Heart left ventricle (tissue), 13 donors: Measurements from ENCODE around the gene SLC39A11.
"Not testable (repeated sequence)": the region's sequence is repeated elsewhere in the genome, so short reads cannot be mapped to it uniquely, and the experiment has no call there.

ENCODE experiments used
- CTCF ChIP-seq, 12 donors: fragments of 200-600 bp; sonication (generic) in 4 of 12; IDR thresholded peaks; one replicate each; pipeline versions ENCODE4 v1.5.0 to v1.8.0; 2018 to 2022; ENCODE audit warnings: antibody characterized with exemption in 12 of 12, mild to moderate bottlenecking in 5 of 12
- POLR2A ChIP-seq, 2 donors: fragments of 450-650 bp; IDR thresholded peaks; one replicate each; pipeline ENCODE4 v1.6.1; 2017; ENCODE audit warnings: antibody characterized with exemption in 2 of 2, mild to moderate bottlenecking in 2 of 2, moderate library complexity in 2 of 2
- donor health status: ischemic (EF 13 %, LVEDD 7.1; RV severe dilation, severe dysfunction).
- donor health status: DM: no; HTN: yes; CAD: no.
- donor health status: DM: no; HTN: no; CAD: no.
- donor health status: ischemic (EF 25% LVEDD 6.9; RV normal size, moderate dysfunction).
- donor health status: ischemic (EF 25% LVEDD 5.7; RV mildly dilated, moderate dysfunction).
- donor health status: ischemic (EF 35%, LVEDD 5.7; RV mildly dilated, moderate dysfunction).
- donor health status: nonischemic (EF 11% LVEDD 7.7; RV severe dilation, severe dysfunction).
- donor health status: DM: yes; HTN: yes; CAD: no.
- donor health status: PGD.
- donor health status: ischemic (EF 29% LVEDD 5.4; RV normal size, mild dysfunction).
- donor health status: nonischemic (EF 23%, LVEDD 6.1; RV moderate dilation, normal function).

- not testable (repeated sequence) for TF ChIP-seq CTCF, POLR2A (IDR thresholded peaks at IDR 0.05)
These were observed 383.8 kb downstream of the SLC39A11 start for GRCh38 chr17:72708682-72709081.
